Esophagus (tissue), 2 donors: Measurements from ENCODE around the gene TAS2R50. TPM values are rescaled to one million over a fixed set of nuclear protein-coding genes. Genes with fewer than 3 reads are reported as not detected.

Source experiments
- H3K27ac ChIP-seq, 2 donors: one replicate each; pipeline ENCODE4 v1.5.1; 2013; ENCODE audit warnings: low read depth in 2 of 2, mild to moderate bottlenecking in 2 of 2, inconsistent platforms in 1 of 2, low read length in 1 of 2, moderate library complexity in 1 of 2
- H3K27me3 ChIP-seq, 2 donors: one replicate each; pipeline ENCODE4 v1.6.1; 2013; ENCODE audit warnings: low read length in 2 of 2, control low read depth in 1 of 2, mild to moderate bottlenecking in 1 of 2; ENCODE audit not compliant: insufficient read depth in 2 of 2, control insufficient read depth in 1 of 2
- H3K36me3 ChIP-seq, 2 donors: one replicate each; pipeline ENCODE4 v1.6.1; 2013; ENCODE audit warnings: low read length in 1 of 2; ENCODE audit not compliant: control insufficient read depth in 2 of 2, insufficient read depth in 2 of 2
- H3K4me1 ChIP-seq, 2 donors: one replicate each; pipeline ENCODE4 v1.6.1; 2013; ENCODE audit warnings: low read length in 1 of 2; ENCODE audit not compliant: control insufficient read depth in 2 of 2, insufficient read depth in 2 of 2
- H3K4me3 ChIP-seq, 2 donors: one replicate each; pipeline ENCODE4 v1.5.1; 2013; ENCODE audit warnings: low read length in 2 of 2, mild to moderate bottlenecking in 2 of 2, low read depth in 1 of 2, moderate library complexity in 1 of 2
- H3K9me3 ChIP-seq, 2 donors: one replicate each; pipeline ENCODE4 v1.6.1; 2013; ENCODE audit warnings: mild to moderate bottlenecking in 2 of 2, low read depth in 1 of 2, low read length in 1 of 2, moderate library complexity in 1 of 2; ENCODE audit not compliant: control insufficient read depth in 2 of 2, insufficient read depth in 1 of 2
- WGBS, 2 donors: extraction: QIAGEN DNeasy Blood & Tissue Kit; methylation state at CpG; one replicate each; pipeline ENCODE4 v1.1.7; 2013; 5-methylcytosine and 5-hydroxymethylcytosine counted together
- polyA plus RNA-seq, 2 donors: library from polyadenylated mRNA; stranded (reverse); fragments of 200-250 nt; gene quantifications; one replicate each; pipeline ENCODE4 v1.2.3, GENCODE V29; 2013
- donor health status: healthy with polysubstance abuse.
- donor health status: Bipolar disorder and iron deficiency.

The TAS2R50 gene
- polyA plus RNA-seq, 2 donors, result not detected

DNA sequence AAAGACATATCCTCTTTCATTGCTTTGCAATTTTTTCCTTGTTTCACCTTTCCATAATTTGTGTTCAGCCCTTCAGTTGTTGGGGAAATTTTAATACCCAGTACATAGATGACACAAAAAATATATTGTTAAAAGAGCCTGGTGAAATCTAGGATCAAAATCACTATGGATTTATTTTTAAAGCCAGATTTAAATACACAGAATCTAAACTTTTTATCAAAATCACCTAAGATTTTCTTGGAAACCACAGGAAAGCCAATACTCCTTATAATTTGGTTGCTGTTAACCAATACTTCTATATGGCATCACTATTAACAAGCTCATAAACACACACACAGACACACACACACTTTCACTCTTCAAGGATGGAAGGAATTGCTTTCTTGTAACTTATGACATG, 11.5 kb upstream of the TAS2R50 start, which contains the start of gene TAS2R20:
Gene TAS2R20, minus strand, starts transcription at position 101 of the 400 bp plus-strand sequence. CDS start 429 bp downstream, outside the sequence.
- no peaks in the 10 kb centered on the region for H3K4me1 ChIP-seq
- H3K27me3 ChIP-seq, result no peaks in the 10 kb centered on the region
- peaks cover 0 to 3% of the 10 kb centered on the region in 2 donors for H3K36me3 ChIP-seq
- no peak within 1 kb of the TSS for H3K4me3 ChIP-seq
- H3K9me3 ChIP-seq, result no peaks in the 10 kb centered on the region
- H3K27ac ChIP-seq, result no peak within 1 kb of the TSS

- Histone ChIP-seq H3K4me1 (no peaks in the 10 kb centered on the region), H3K27ac (no peak overlapping the region), H3K27me3 (no peaks in the 10 kb centered on the region), H3K9me3 (no peaks in the 10 kb centered on the region), H3K36me3 (peaks cover 0 to 3% of the 10 kb centered on the region in 2 donors), H3K4me3 (no peak overlapping the region)
- 92 to 99% methylated on average over 3 of the region's 3 CpGs for WGBS, 2 donors
These were observed 7.6 kb upstream of the TAS2R50 start for GRCh38 chr12:10994307-10994706.

GRCh38 chr12:10989107-10989506, 2.4 kb upstream of the TAS2R50 start:
- no peak overlapping the region for H3K27ac ChIP-seq
- H3K36me3 ChIP-seq, result peaks cover 0 to 2% of the 10 kb centered on the region in 2 donors
- 95 to 97% methylated on average over 2 of the region's 2 CpGs for WGBS, 2 donors
- no peaks in the 10 kb centered on the region for H3K27me3 ChIP-seq
- no peaks in the 10 kb centered on the region for H3K9me3 ChIP-seq
- no peak overlapping the region for H3K4me3 ChIP-seq
- no peaks in the 10 kb centered on the region for H3K4me1 ChIP-seq

DNA sequence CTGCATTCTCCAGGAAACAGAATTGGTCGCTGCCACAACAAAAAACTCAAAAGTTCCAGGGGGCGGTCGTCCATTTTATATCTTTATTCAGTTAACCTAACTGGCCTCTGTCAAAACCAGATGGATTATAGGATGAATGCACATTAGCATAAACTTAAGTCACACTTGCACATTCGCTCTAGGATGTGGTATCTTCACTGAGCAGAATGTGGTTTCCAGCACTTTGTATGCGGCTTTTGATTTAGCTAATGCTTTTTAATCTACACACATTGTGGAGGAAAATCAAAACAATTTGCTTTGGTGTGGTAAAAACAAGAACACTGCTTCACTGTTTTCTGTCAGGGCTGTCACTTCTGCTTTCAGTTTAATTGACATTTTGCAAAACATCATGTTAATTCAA, 4.5 kb downstream of the TAS2R50 start:
- WGBS, 2 donors, result 81 to 86% methylated on average over 5 of the region's 5 CpGs

DNA sequence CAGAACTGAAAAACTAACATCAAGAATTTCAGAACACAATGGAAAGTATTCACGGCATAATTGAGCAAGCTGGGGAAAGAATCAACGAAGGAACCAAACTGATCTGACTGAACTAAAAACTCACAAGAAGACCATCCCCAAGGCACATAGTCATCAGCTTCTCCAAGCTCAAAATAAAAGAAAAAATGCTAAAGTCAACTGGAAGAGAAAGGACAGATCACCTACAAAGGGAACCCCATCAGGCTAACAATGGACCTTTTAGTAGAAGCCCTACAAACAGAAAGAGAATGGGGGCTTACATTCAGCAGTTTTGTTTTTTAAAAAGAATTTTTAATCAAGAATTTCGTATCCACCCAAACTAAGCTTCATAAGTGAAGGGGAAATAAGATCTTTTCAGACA, 11.7 kb downstream of the TAS2R50 start:
- H3K36me3 ChIP-seq, result no peaks in the 10 kb centered on the region
- no peaks in the 10 kb centered on the region for H3K27me3 ChIP-seq
- H3K27ac ChIP-seq, result no peak overlapping the region
- H3K4me3 ChIP-seq, result no peak overlapping the region
- no peaks in the 10 kb centered on the region for H3K4me1 ChIP-seq
- H3K9me3 ChIP-seq, result no peaks in the 10 kb centered on the region
- WGBS, 2 donors, result 89 to 95% methylated on average over 3 of the region's 3 CpGs

More for the DNA sequence above, 4.5 kb downstream of the TAS2R50 start:
- no peaks in the 10 kb centered on the region for H3K9me3 ChIP-seq
- no peaks in the 10 kb centered on the region for H3K27me3 ChIP-seq
- no peak overlapping the region for H3K4me3 ChIP-seq
- no peaks in the 10 kb centered on the region for H3K36me3 ChIP-seq
- no peak overlapping the region for H3K27ac ChIP-seq
- no peaks in the 10 kb centered on the region for H3K4me1 ChIP-seq

DNA sequence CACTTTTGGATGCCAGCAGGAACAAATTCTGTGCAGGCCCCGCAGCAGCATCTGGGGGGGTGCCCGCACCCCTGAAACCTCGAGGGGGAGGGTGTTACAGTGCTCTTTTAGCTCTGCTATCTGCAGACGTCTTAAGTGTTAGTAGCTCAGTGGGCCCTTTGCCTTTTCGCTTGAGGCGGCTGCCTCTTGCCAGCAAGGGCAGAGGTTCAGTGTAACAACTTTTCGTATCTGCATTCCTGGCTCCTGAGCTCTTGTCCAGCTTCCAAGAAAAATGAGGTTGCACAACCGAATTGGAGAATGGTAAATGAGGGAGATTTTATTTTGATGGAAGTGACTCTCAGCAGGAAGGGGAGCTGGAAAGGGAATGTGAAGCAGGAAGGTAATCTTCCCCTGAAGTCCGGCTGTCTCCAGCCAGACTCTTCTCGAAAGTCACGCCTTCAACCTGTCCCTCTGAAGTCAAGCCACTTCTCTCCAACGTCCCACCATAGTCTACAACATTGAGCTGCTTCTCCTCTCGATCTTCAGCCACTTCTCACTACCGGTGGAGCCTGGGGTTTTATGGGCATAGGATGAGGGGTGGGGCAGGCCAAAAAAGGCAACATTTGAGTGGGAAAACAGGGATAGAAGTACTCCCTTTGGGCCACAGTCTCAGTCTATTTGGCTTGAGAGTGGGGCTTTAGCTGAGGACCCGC, 17.8 kb downstream of the TAS2R50 start:
- Histone ChIP-seq H3K27me3 (no peaks in the 10 kb centered on the region), H3K4me3 (no peak overlapping the region), H3K9me3 (no peaks in the 10 kb centered on the region), H3K4me1 (peaks cover 2 to 3% of the 10 kb centered on the region in 2 donors), H3K36me3 (no peaks in the 10 kb centered on the region), H3K27ac (no peak overlapping the region)
- WGBS, 2 donors, result 55 to 62% methylated on average over 15 of the region's 15 CpGs

- no peaks in the 10 kb centered on the region for H3K27me3 ChIP-seq
- peaks cover 2 to 3% of the 10 kb centered on the region in 2 donors for H3K4me1 ChIP-seq
- H3K36me3 ChIP-seq, result no peaks in the 10 kb centered on the region
- no peak overlapping the region for H3K27ac ChIP-seq
- WGBS, 2 donors, result 61 to 68% methylated on average over 2 of the region's 2 CpGs
- no peaks in the 10 kb centered on the region for H3K9me3 ChIP-seq
- H3K4me3 ChIP-seq, result no peak overlapping the region
These were observed 19.3 kb downstream of the TAS2R50 start for GRCh38 chr12:10967409-10967808.

DNA sequence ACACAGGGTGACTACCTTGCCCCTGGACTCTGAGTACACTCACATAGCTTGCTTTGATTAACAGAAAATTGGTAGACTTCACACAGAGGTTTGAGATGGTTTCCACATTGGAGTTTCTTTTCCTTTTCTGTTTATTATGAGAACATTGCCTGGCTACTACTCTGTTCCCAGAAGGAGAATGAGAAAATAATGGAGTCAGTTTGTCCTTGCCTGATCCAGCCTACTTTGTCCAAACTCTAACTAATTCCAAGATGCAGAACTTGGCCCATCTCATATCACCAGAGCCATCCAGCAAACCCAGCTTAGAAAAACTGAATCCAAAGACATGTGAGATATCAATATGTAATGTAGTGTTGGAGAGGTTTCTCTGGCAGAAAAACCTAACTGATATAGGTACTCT, 20.4 kb downstream of the TAS2R50 start:
- Histone ChIP-seq H3K27me3 (no peaks in the 10 kb centered on the region), H3K27ac (no peak overlapping the region), H3K4me1 (peaks cover 2 to 3% of the 10 kb centered on the region in 2 donors), H3K9me3 (peaks cover 0 to 3% of the 10 kb centered on the region in 2 donors), H3K4me3 (no peak overlapping the region), H3K36me3 (no peaks in the 10 kb centered on the region)

DNA sequence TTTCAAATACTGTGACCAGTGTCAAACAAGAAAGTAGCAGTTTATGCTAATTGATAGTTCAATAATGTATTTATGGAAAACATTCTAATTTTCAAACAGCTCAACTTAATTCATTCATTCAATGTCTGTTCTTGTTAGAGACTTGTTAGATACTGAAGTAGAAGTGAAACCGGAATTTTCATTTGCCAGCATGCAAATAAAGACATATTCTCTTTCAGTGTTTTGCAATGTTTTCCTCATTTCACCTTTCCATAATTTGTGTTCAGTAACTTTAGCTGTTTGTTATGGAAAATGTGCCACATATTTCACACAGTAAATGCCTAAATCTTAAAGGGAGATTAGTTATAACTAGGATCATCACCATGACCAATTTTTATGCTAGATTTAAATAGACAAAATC, 21.2 kb downstream of the TAS2R50 start:
- 83 to 93% methylated on average over 1 of the region's 1 CpG for WGBS, 2 donors
- no peaks in the 10 kb centered on the region for H3K36me3 ChIP-seq
- no peaks in the 10 kb centered on the region for H3K27me3 ChIP-seq
- no peak overlapping the region for H3K4me3 ChIP-seq
- peaks cover 0 to 3% of the 10 kb centered on the region in 2 donors for H3K9me3 ChIP-seq
- H3K27ac ChIP-seq, result no peak overlapping the region
- peaks cover 2 to 3% of the 10 kb centered on the region in 2 donors for H3K4me1 ChIP-seq

DNA sequence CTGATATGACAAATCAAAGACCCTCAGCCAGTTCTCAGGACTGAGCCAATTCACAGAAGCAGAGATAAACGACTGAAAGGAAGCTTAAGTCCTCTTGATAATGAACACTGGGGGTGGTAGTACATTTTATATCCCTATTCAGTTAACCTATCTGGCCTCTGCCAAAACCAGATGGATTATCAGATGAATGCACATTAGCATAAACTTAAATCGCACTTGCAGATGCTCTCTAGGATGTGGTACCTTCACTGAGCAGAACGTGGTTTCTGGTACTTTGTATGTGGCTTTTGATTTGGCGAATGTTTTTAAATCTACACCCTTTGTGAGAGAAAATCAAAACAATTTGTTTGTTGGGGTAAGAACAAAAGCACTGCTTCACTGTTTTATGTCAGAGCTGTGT, 26.5 kb downstream of the TAS2R50 start:
- Histone ChIP-seq H3K4me1 (no peaks in the 10 kb centered on the region), H3K9me3 (peaks cover 0 to 3% of the 10 kb centered on the region in 2 donors), H3K27ac (no peak overlapping the region), H3K36me3 (no peaks in the 10 kb centered on the region), H3K4me3 (no peak overlapping the region), H3K27me3 (no peaks in the 10 kb centered on the region)
- 69 to 73% methylated on average over 4 of the region's 4 CpGs for WGBS, 2 donors
